ENCODE measurements around the gene TJP1. TPM values are rescaled to one million over a fixed set of nuclear protein-coding genes. Genes with fewer than 3 reads are reported as not detected.
"Not testable (repeated sequence)": the region's sequence is repeated elsewhere in the genome, so short reads cannot be mapped to it uniquely, and the experiment has no call there.

TJP1 gene
- total RNA-seq, 1 donor from 2014 or later = not detected

DNA sequence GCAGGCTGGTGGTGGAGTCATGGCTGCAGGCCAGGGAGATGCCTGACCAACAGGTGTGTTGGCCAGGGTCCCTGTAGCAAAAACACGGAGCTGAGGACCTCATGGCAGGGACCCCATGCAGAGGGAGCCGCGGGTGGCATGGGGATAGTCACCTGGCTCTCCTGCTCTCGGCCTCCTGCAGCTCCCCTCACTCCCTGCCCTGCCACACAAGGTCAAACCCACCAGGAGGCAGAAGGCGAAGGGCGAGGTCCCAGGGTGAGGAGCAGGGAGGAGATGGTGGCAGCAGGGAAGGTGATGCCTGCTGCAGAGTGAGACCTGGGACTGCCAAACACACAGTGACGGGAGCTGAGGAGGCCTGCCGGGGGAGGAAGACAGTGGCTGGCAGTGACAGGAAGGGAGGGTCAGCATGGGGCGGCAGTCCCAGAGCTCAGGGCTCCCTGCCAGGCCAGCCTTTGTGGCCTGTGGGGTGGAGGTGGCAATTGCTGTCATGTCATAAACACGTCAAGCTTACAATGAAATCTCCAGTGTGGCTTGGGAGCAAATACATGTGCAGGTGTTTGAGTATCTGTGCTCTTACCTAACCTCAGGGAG is 144.3 kb downstream of the TJP1 start:
- H3K36me3 Mint-ChIP-seq (ENCODE audit: low read depth) = no peaks in the 10 kb centered on the region
- no peaks in the 10 kb centered on the region for H3K9me3 Mint-ChIP-seq
- intact Hi-C loops (cut with micrococcal nuclease) = no loop called here
- no peaks in the 10 kb centered on the region for H3K4me1 Mint-ChIP-seq
- peaks cover 22% of the 10 kb centered on the region for H3K27me3 Mint-ChIP-seq
- no peak overlapping the region for H3K27ac Mint-ChIP-seq
- no peak overlapping the region for H3K4me3 Mint-ChIP-seq
- no peak for DNase-seq

DNA sequence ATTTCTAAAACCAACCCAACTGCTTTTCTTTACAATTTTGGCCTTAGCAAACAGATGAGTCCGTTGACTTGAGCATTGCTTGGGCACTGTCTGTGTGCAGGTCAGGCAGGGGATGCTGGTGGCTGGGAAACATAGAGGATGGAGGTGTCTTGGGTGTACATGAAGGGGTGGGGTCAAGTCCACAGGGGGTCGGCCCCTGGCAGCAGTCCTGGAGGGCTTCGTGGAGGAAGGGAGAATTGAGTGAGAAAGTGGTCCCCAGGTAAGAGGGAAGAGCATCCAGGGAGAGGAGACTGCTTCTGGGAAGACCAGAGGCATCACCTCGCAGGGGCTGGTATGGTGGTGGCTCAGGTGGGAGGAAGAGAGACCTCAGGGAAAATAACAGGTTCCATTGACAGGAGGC is 144.8 kb downstream of the TJP1 start:
- DNase-seq = no peak
- intact Hi-C loops (cut with micrococcal nuclease) = no loop called here
- Mint-ChIP-seq H3K4me1 (no peaks in the 10 kb centered on the region), H3K27me3 (peaks cover 25% of the 10 kb centered on the region), H3K36me3 (ENCODE audit: low read depth) (no peaks in the 10 kb centered on the region), H3K9me3 (no peaks in the 10 kb centered on the region), H3K27ac (no peak overlapping the region), H3K4me3 (no peak overlapping the region)

DNA sequence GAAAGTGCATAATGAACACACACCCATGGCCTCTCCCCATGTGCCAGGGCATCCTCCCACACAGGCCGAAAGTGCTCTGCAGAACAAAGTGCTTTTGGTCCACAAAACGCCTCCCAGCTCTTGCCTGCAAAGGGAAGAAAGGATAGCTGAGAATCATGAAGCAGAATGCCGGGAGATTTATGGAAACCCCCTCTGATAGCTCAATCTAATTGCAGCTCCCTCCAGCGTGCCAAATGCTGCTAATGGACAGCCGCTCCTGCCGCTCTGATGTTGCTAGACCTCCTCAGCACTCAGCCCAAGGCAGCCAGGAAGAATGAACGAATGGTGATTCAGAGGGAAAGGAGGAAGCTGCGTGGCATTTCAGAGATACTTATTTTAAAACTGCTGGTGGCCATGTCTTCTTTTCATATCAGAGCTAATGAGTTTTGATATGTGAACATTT is 145.3 kb downstream of the TJP1 start:
- intact Hi-C loops (cut with micrococcal nuclease) = no loop called here

DNA sequence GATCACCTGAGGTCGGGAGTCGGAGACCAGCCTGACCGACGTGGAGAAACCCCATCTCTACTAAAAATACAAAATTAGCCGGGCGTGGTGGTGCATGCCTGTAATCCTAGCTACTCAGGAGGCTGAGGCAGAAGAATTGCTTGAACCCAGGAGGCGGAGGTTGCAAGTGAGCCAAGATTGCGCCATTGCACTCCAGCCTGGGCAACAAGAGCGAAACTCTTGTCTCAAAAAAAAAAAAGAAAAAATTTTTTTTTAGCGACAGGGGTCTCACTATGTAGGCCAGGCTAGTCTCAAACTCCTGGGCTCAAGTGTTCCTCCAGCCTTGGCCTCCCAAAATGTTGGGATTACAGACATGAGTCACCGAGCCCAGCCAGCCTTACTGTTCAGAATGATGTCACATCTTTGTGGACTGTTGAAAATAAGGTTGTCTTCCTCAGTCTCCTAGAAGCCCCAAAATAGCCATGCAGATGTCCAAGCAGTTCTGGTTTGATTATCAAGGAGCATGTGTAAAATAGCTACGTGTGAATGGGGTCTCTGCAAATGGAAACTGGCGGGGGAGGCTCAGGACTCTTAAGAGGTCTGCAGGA is 145.8 kb downstream of the TJP1 start:
- H3K4me1 Mint-ChIP-seq = not testable (repeated sequence)

More for the DNA sequence above, 145.3 kb downstream of the TJP1 start:
- no peak overlapping the region for H3K4me3 Mint-ChIP-seq
- no peak for DNase-seq
- H3K4me1 Mint-ChIP-seq = no peaks in the 10 kb centered on the region
- no peaks in the 10 kb centered on the region for H3K36me3 Mint-ChIP-seq (ENCODE audit: low read depth)
- H3K27me3 Mint-ChIP-seq = peaks cover 25% of the 10 kb centered on the region
- H3K9me3 Mint-ChIP-seq = no peaks in the 10 kb centered on the region
- H3K27ac Mint-ChIP-seq = no peak overlapping the region

DNA sequence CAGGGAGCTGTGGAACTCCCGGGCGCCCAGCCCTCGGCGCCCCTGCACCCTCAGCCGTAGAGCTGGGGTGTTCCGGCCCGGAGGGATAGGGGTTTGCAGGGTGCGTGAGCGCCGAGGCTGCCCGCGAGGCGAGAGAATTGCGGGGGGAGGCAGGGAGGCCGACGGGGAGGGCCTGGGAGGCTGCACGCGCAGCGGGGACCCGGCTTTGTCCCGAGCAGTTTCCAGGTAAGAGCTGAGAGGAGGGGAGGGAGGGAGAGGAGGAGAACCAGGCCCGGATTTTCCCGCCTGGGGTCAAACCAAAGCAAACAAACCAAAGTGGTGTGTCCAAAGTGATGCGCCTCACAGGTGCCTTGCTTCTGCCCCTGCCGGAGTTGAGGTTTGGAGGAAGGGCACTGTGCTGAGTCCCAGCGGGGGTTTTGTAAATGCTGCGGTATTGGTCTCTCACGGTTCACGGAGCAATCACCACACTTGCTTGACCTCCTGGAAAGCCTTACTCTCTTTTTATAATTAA is 146.4 kb downstream of the TJP1 start:
- Mint-ChIP-seq H3K4me3 (no peak overlapping the region), H3K27ac (no peak overlapping the region), H3K4me1 (no peaks in the 10 kb centered on the region), H3K9me3 (no peaks in the 10 kb centered on the region), H3K36me3 (ENCODE audit: low read depth) (no peaks in the 10 kb centered on the region), H3K27me3 (peaks cover 25% of the 10 kb centered on the region)
- DNase-seq = no peak
- intact Hi-C loops (cut with micrococcal nuclease) = no loop called here

More for the DNA sequence above, 145.8 kb downstream of the TJP1 start:
- DNase-seq; H3K36me3 Mint-ChIP-seq (ENCODE audit: low read depth); intact Hi-C loops (cut with micrococcal nuclease); H3K27ac Mint-ChIP-seq; H3K9me3 Mint-ChIP-seq; H3K4me3 Mint-ChIP-seq: not testable (repeated sequence)
- peaks cover 25% of the 10 kb centered on the region for H3K27me3 Mint-ChIP-seq

DNA sequence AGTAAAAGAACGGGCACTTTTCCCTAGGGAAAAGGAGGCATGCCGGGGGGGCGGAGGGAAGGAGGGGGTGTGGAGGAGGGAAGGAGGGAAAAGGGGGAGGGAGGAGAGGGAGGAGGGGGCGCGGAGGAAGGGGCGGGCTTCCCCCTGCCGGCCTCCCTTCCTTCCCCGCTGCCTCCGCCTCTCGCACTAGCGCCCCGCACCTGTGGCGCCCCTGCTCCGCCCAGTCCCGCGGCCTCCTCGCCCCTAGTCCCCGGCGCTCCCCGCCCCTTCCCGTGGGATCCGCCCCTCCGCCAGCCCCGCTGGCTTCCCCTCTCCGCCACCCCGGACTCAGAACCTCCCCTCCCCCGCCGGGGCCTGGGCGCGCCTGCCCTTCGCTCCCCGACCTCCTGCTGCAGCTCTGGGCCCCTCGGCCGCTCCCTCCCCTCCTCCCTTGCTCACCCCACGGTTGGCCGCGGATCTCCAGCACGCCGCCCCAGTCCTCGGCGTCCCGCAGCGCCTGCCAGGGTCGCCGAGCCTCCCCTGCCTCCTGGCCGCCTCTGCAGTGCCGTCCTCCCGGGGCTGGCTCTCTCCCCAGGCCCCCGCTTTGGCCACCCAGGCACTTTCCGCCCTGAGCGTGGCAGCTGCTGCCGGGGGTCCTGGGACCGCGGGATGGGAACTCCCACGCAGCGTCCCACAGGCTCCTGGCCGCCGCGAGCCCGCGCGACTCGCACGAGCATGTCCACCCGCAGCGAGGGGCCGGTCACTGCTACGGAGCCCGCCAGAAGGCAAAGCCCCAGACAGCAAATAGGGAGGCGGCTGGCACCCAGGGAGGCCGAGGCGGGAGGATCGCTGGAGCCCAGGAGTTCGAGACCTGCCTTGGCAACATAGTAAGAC is 147.4 kb downstream of the TJP1 start:
- H3K27ac Mint-ChIP-seq = no peak overlapping the region

DNA sequence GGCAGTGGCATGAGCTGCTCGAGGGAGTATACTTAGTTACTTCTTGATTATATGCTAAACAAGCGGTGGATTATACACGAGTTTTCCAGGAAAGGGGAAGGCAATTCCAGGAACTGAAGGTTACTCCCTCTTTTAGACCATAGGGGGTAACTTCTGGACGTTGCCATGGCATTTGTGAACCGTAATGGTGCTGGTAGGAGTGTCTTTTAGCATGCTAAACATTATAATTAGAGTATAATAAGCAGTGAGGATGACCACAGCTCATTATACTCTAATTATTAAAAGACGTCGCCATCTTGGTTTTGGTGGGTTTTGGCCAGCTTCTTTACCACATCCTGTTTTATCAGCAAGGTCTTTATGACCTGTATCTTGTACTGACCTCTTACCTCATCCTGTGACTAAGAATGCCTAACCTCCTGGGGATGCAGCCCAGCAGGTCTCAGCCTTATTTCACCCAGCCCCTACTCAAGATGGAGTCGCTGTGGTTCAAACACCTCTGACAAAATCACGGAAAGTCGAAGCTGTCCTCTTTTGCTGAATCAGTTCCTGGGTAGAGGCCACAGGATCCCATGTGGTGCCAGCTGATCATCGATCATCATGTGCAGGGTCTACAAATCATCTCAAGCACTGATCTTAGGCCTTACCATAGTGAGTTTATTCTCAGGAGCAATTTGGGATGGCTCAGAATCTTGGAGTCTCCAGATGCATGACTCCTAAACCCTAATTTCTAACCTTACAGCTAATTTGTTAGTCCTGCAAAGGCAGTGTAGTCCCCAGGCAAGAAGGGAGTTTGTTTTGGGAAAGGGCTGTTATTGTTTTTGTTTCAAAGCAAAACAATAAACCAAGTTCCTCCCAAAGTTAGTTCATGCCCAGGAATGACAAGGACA is 149.1 kb downstream of the TJP1 start:
- Mint-ChIP-seq H3K27me3 (peaks cover 25% of the 10 kb centered on the region), H3K9me3 (no peaks in the 10 kb centered on the region), H3K4me1 (no peaks in the 10 kb centered on the region), H3K4me3 (no peak overlapping the region), H3K36me3 (ENCODE audit: low read depth) (no peaks in the 10 kb centered on the region), H3K27ac (no peak overlapping the region)
- no peak for DNase-seq
- intact Hi-C loops (cut with micrococcal nuclease) = no loop called here

More for the DNA sequence above, 147.4 kb downstream of the TJP1 start:
- intact Hi-C loops (cut with micrococcal nuclease) = no loop called here
- Mint-ChIP-seq H3K9me3 (no peaks in the 10 kb centered on the region), H3K36me3 (ENCODE audit: low read depth) (no peaks in the 10 kb centered on the region), H3K4me3 (no peak overlapping the region), H3K27me3 (peaks cover 25% of the 10 kb centered on the region), H3K4me1 (no peaks in the 10 kb centered on the region)
- DNase-seq = no peak

DNA sequence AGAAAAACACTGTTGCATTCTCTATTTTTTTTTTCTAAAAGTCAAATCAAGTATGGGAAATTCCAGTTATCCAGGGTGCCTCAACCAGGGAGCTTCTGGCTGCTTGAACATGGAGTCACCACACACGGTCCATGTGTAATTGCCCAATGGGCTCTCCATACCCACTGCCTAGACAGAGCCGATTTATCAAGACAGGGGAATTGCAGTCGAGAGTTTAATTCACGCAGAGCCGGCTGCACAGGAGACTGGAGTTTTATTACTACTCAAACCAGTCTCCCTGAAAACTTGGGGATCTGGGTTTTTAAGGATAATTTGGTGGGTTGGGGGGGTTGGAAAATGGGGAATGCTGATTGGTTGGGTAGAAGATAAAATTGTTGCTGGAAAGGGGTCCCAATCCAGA is 149.8 kb downstream of the TJP1 start:
- H3K4me1 Mint-ChIP-seq = no peaks in the 10 kb centered on the region
- H3K9me3 Mint-ChIP-seq = no peaks in the 10 kb centered on the region
- no peaks in the 10 kb centered on the region for H3K36me3 Mint-ChIP-seq (ENCODE audit: low read depth)
- no peak overlapping the region for H3K27ac Mint-ChIP-seq
- H3K27me3 Mint-ChIP-seq = peaks cover 23% of the 10 kb centered on the region
- intact Hi-C loops (cut with micrococcal nuclease) = no loop called here
- no peak overlapping the region for H3K4me3 Mint-ChIP-seq
- DNase-seq = no peak

DNA sequence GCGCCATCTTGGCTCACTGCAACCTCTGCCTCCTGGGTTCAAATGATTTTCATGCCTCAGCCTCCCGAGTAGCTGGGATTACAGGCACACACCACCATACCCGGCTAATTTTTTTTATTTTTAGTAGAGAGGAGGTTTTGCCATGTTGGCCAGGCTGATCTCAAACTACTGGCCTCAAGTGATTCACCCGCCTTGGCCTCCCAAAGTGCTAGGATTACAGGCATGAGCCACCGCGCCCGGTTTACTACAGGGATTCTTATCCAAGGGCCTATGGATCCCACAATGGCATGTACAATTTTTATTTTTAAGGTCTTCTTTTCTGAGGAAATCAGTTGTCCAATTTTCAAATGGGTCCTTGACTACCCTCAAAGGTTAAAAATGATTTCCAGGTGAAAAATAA is 150.2 kb downstream of the TJP1 start:
- H3K4me3 Mint-ChIP-seq; H3K36me3 Mint-ChIP-seq (ENCODE audit: low read depth); H3K27ac Mint-ChIP-seq; H3K9me3 Mint-ChIP-seq; intact Hi-C loops (cut with micrococcal nuclease); H3K4me1 Mint-ChIP-seq; DNase-seq: not testable (repeated sequence)
- H3K27me3 Mint-ChIP-seq = peaks cover 19% of the 10 kb centered on the region

DNA sequence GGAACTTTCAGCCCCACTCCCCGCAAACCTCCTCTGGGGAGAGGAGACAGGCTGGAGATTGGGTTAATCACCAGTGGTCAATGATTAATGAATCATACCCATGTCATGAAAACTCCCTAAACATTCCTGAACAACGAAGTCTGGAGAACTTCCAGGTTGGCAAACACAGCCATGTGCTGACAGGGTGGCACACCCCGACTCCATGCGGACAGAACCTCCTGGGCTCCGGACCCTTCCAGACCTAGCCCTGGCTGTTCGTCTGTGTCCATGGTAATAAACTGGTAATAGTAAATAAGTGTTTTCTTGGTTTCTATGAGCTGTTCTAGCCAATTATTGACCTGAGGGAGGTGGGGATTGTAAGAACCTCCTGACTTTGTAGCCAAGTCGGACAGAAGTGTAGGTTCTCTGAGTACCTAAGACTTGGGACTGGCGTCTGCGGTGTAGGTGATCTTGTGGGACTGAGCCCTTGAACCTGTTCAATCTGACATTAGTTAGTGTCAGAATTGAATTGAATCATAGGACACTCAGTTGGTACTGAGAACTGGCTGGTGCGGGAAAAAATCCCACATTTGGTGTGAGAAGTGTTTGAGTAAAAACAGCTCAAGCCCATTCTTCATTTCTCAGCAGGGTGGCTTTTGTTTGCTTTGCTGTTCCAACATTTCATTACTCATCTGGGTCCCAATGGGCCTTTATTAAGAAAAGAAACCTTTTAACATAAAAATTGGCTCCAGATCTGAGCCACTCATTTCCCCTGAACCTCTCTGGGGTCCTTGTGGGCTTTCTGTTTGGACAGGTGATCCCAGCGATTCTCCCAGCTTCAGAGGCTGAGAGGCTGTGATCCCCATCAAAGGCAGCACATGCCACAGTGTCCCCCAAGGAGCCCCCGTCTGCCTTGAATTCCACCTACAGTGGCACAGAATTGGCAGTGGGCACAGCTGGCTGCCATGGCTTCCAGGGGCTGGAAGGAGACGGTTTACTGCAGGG is 151.0 kb downstream of the TJP1 start:
- intact Hi-C loops (cut with micrococcal nuclease) = no loop called here
- no peak overlapping the region for H3K4me3 Mint-ChIP-seq
- H3K27ac Mint-ChIP-seq = no peak overlapping the region
- H3K27me3 Mint-ChIP-seq = peaks cover 15% of the 10 kb centered on the region
- no peaks in the 10 kb centered on the region for H3K9me3 Mint-ChIP-seq
- H3K36me3 Mint-ChIP-seq (ENCODE audit: low read depth) = no peaks in the 10 kb centered on the region
- H3K4me1 Mint-ChIP-seq = no peaks in the 10 kb centered on the region
- no peak for DNase-seq

DNA sequence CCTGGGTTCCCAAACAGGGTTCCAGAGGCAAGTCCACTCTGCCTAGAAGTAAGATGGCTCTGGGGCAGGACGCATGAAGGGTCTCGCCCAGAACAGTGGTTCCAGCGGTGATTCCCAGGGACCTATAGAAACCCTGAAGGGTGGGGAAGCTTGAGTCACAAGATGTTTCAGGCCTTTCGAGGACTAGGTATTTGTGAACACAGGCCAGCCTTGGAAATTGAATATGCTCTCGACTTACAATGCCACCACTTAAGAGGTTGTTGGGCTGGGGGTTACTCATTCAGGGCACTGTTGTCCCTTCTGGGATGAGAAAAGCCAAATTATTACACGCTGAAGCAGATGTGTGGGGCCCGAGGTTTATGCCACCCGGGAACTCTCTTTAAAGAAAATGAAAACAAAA is 152.0 kb downstream of the TJP1 start:
- Mint-ChIP-seq H3K4me1 (no peaks in the 10 kb centered on the region), H3K36me3 (ENCODE audit: low read depth) (no peaks in the 10 kb centered on the region), H3K27ac (no peak overlapping the region), H3K9me3 (no peaks in the 10 kb centered on the region), H3K27me3 (peaks cover 12% of the 10 kb centered on the region), H3K4me3 (no peak overlapping the region)
- no peak for DNase-seq
- intact Hi-C loops (cut with micrococcal nuclease) = no loop called here

DNA sequence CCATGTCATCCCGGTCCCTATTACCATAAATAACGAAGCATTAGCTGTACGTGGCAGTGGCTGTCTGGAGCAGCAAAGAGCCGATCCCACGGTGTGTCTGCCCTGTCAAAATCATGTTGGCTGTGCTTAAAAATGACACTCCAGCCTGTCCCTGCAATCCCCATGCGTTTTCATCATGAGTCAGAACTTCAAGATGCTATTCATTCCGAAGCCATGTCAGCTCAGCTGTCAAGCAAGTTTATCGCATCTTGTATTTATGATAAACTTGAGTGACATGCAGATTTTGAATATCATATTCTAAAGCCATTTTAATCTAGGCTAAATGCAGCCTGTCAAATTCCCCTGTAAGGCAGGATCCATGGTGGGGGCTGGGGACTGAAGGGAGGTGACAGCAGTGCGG is 152.4 kb downstream of the TJP1 start:
- Mint-ChIP-seq H3K4me1 (no peaks in the 10 kb centered on the region), H3K4me3 (no peak overlapping the region), H3K36me3 (ENCODE audit: low read depth) (no peaks in the 10 kb centered on the region), H3K9me3 (no peaks in the 10 kb centered on the region), H3K27ac (no peak overlapping the region), H3K27me3 (peaks cover 12% of the 10 kb centered on the region)
- intact Hi-C loops (cut with micrococcal nuclease) = no loop called here
- DNase-seq = no peak
